WI38 (cell line): ENCODE data around the gene RSPH9.
A peak's percentile ranks its signal among the peaks of the same experiment; 100 is the strongest.

ENCODE experiments used
- H3K4me3 ChIP-seq: 2 replicates; pipeline ENCODE4 v1.5.1; 2011; ENCODE audit warnings: low read depth, mild to moderate bottlenecking, control low read depth, low read length
- CTCF ChIP-seq: IDR thresholded peaks from 2 replicates; pipeline ENCODE4 v1.5.1; 2012; ENCODE audit warnings: low read depth, mild to moderate bottlenecking, control low read depth, low read length

Gene RSPH9

GRCh38 chr6:43682724-43683429, 38.0 kb downstream of the RSPH9 start:
- no peak for TF ChIP-seq CTCF
- no peak overlapping the region for H3K4me3 ChIP-seq

- no peak for TF ChIP-seq CTCF
- H3K4me3 ChIP-seq: no peak overlapping the region
Observed at GRCh38 chr6:43683708-43684455, 39.0 kb downstream of the RSPH9 start.

GRCh38 chr6:43687079-43687436, 42.2 kb downstream of the RSPH9 start:
- no peak for TF ChIP-seq CTCF

GRCh38 chr6:43687437-43688347, 42.9 kb downstream of the RSPH9 start, which contains the start of gene MRPS18A:
TSS of gene MRPS18A (minus strand) at chr6:43687791. CDS start at chr6:43687779, 12 bp downstream.
- peak within 1 kb of the TSS; percentile 99 for H3K4me3 ChIP-seq
- TF ChIP-seq CTCF: no peak

More at GRCh38 chr6:43687079-43687436, 42.2 kb downstream of the RSPH9 start:
- peak overlapping the region; percentile 99 for H3K4me3 ChIP-seq

- no peak for TF ChIP-seq CTCF
- H3K4me3 ChIP-seq: no peak overlapping the region
Observed at GRCh38 chr6:43689421-43689820, 44.6 kb downstream of the RSPH9 start.

GRCh38 chr6:43695215-43695966, 50.6 kb downstream of the RSPH9 start:
- no peak overlapping the region for H3K4me3 ChIP-seq
- no peak for TF ChIP-seq CTCF
